Neural progenitor cell (in vitro differentiated cells): Measurements from ENCODE around the gene PPHLN1.

ENCODE experiments used
- CTCF ChIP-seq: fragments of 200-600 bp; sonication (generic); IDR thresholded peaks from 2 replicates; pipeline ENCODE4 v1.5.1; 2017; ENCODE audit warnings: antibody characterized with exemption, mild to moderate bottlenecking
- EZH2phosphoT487 ChIP-seq: fragments of 200-600 bp; sonication (generic); IDR thresholded peaks from 2 replicates; pipeline ENCODE4 v1.6.1; 2017; ENCODE audit warnings: antibody characterized with exemption

GRCh38 chr12:42462486-42462885, 136.5 kb downstream of the PPHLN1 start:
- no peak for TF ChIP-seq CTCF
- no peak for TF ChIP-seq EZH2phosphoT487
